NCI-H345 treated with DMSO at 0.1 percent for 48 hours (cell line): ENCODE measurements around the gene ZKSCAN3.
"Not testable (repeated sequence)": the region's sequence is repeated elsewhere in the genome, so short reads cannot be mapped to it uniquely, and the experiment has no call there.

Experiments used
- DNase-seq: peaks from one replicate; lab custom pipeline; 2025; ENCODE audit not compliant: unreplicated experiment; lab: John Stamatoyannopoulos, UW

The ZKSCAN3 gene

GRCh38 chr6:28371706-28372451 lies 22.1 kb downstream of the ZKSCAN3 start:
- DNase-seq: no peak

GRCh38 chr6:28373925-28374324 lies 24.2 kb downstream of the ZKSCAN3 start:
- no peak for DNase-seq

GRCh38 chr6:28377879-28378278 lies 28.1 kb downstream of the ZKSCAN3 start:
- no peak for DNase-seq

GRCh38 chr6:28378644-28379043 lies 28.9 kb downstream of the ZKSCAN3 start:
- DNase-seq: no peak

- DNase-seq: no peak
These were observed 30.6 kb downstream of the ZKSCAN3 start for GRCh38 chr6:28380381-28380780.

GRCh38 chr6:28383235-28384142 lies 33.7 kb downstream of the ZKSCAN3 start:
- DNase-seq: peak; percentile 6

- DNase-seq: no peak
These were observed 34.4 kb downstream of the ZKSCAN3 start for GRCh38 chr6:28384143-28384533.

- no peak for DNase-seq
These were observed 40.9 kb downstream of the ZKSCAN3 start for GRCh38 chr6:28390688-28391087.

GRCh38 chr6:28393912-28394662 lies 44.3 kb downstream of the ZKSCAN3 start:
- DNase-seq: no peak

GRCh38 chr6:28395918-28396317 lies 46.2 kb downstream of the ZKSCAN3 start:
- no peak for DNase-seq

- peak; percentile 15 for DNase-seq
These were observed 49.8 kb downstream of the ZKSCAN3 start, which contains the start of gene ZSCAN12 for GRCh38 chr6:28399350-28400121. ZSCAN12 (minus strand) TSS chr6:28399747; CDS start chr6:28398405, 1,342 bp downstream.

GRCh38 chr6:28400122-28400451 lies 50.3 kb downstream of the ZKSCAN3 start:
- DNase-seq: no peak

GRCh38 chr6:28401172-28401571 lies 51.4 kb downstream of the ZKSCAN3 start:
- no peak for DNase-seq

- no peak for DNase-seq
These were observed 52.5 kb downstream of the ZKSCAN3 start for GRCh38 chr6:28402197-28402596.

GRCh38 chr6:28403923-28404322 lies 54.2 kb downstream of the ZKSCAN3 start:
- not testable (repeated sequence) for DNase-seq

- no peak for DNase-seq
These were observed 57.7 kb downstream of the ZKSCAN3 start for GRCh38 chr6:28407401-28407800.

GRCh38 chr6:28408076-28408802 lies 58.5 kb downstream of the ZKSCAN3 start:
- DNase-seq: no peak

GRCh38 chr6:28410767-28411166 lies 61.0 kb downstream of the ZKSCAN3 start:
- no peak for DNase-seq

GRCh38 chr6:28413681-28414080 lies 63.9 kb downstream of the ZKSCAN3 start:
- DNase-seq: no peak
